ENCODE results near the gene FUOM. TPM values are rescaled to one million over a fixed set of nuclear protein-coding genes. Genes with fewer than 3 reads are reported as not detected.

FUOM gene
- total and polyA plus RNA-seq, 9 of the 15 experiments (the other 6 are each of a cell fraction or from before 2014, with no cell fraction given) = 1.8 to 96.1 (median 27.0) TPM

- TF ChIP-seq ZNF395 (CRISPR knock-in tag; IDR thresholded peaks at IDR 0.05) = no peak
- no peak for TF ChIP-seq DDX20 (tag; IDR thresholded peaks at IDR 0.05; ENCODE audit: low read depth)
- TF ChIP-seq NFE2L1 (tag; IDR thresholded peaks at IDR 0.05; ENCODE audit: borderline replicate concordance, low read depth) = no peak
- no peak for TF ChIP-seq ZMIZ1 (IDR thresholded peaks at IDR 0.05; ENCODE audit: low read depth in 2 of 2, low read length in 2 of 2)
- no peak for TF ChIP-seq CHD1 (IDR thresholded peaks at IDR 0.05; ENCODE audit: low read length)
- TF ChIP-seq ZNF3 (CRISPR knock-in tag; IDR thresholded peaks at IDR 0.05) = no peak
- peak; percentile 79; the same call in 1 of the 2 replicates for TF ChIP-seq FOXP1 (CRISPR knock-in tag; IDR thresholded peaks at IDR 0.05)
- TF ChIP-seq ZNF764 (CRISPR knock-in tag; IDR thresholded peaks at IDR 0.05; ENCODE audit: low read depth) = no peak
- no peak for TF ChIP-seq MITF (IDR thresholded peaks at IDR 0.05)
- TF ChIP-seq ARID4B (CRISPR knock-in tag; IDR thresholded peaks at IDR 0.05) = peak; percentile 83
- TF ChIP-seq USF1 (CRISPR knock-in tag; IDR thresholded peaks at IDR 0.05) = peak; percentile 81
- TF ChIP-seq ZBTB49 (CRISPR knock-in tag; IDR thresholded peaks at IDR 0.05; ENCODE audit: borderline replicate concordance) = no peak
Measured at GRCh38 chr10:133394064-133394663, 36.3 kb upstream of the FUOM start, which contains the start of gene MTG1 (continued).

Measured in K562 (cell line).